CD4-positive, alpha-beta T cell treated with Interferon gamma for 1 hour (primary cell): ENCODE results near the gene MACROD1.

ENCODE experiments used
- DNase-seq: peaks from one replicate; pipeline ENCODE4 v3.0.0-alpha.2; 2020

MACROD1 gene

GRCh38 chr11:64008914-64009633 lies 156.8 kb downstream of the MACROD1 start:
- no peak for DNase-seq

GRCh38 chr11:64008283-64008913 lies 157.5 kb downstream of the MACROD1 start:
- no peak for DNase-seq

- DNase-seq, result peak; percentile 24
Observed at GRCh38 chr11:64007629-64008282, 158.2 kb downstream of the MACROD1 start.

- DNase-seq, result no peak
Observed at GRCh38 chr11:64007160-64007628, 158.7 kb downstream of the MACROD1 start.

- DNase-seq, result no peak
Observed at GRCh38 chr11:64006398-64006797, 159.5 kb downstream of the MACROD1 start.

- no peak for DNase-seq
Observed at GRCh38 chr11:64005691-64006090, 160.2 kb downstream of the MACROD1 start.

GRCh38 chr11:64004590-64004984 lies 161.3 kb downstream of the MACROD1 start:
- no peak for DNase-seq

- no peak for DNase-seq
Observed at GRCh38 chr11:64003807-64004589, 161.9 kb downstream of the MACROD1 start.

GRCh38 chr11:64001484-64002420 lies 164.2 kb downstream of the MACROD1 start:
- DNase-seq, result no peak

- no peak for DNase-seq
Observed at GRCh38 chr11:64000740-64001483, 165.0 kb downstream of the MACROD1 start.

GRCh38 chr11:64000026-64000739 lies 165.7 kb downstream of the MACROD1 start:
- peak; percentile 77 for DNase-seq

GRCh38 chr11:63999349-64000025 lies 166.4 kb downstream of the MACROD1 start:
- peak; percentile 42 for DNase-seq

GRCh38 chr11:63998558-63999348 lies 167.2 kb downstream of the MACROD1 start:
- DNase-seq, result no peak

- no peak for DNase-seq
Observed at GRCh38 chr11:63997801-63998337, 168.0 kb downstream of the MACROD1 start.

- DNase-seq, result no peak
Observed at GRCh38 chr11:63997104-63997700, 168.7 kb downstream of the MACROD1 start.

- no peak for DNase-seq
Observed at GRCh38 chr11:63996512-63996911, 169.4 kb downstream of the MACROD1 start.

- DNase-seq, result no peak
Observed at GRCh38 chr11:63993993-63994392, 171.9 kb downstream of the MACROD1 start.

- DNase-seq, result no peak
Observed at GRCh38 chr11:63993100-63993499, 172.8 kb downstream of the MACROD1 start.
